PC-9 (cell line): ENCODE data around the gene KIF26B. TPM values are rescaled to one million over a fixed set of nuclear protein-coding genes. Genes with fewer than 3 reads are reported as not detected.

ENCODE experiments used
- BruUV-seq: library from RNA; stranded (reverse); fragments of 400-500 nt; replicated peaks from 2 replicates; lab custom pipeline; 2021; lab: Mats Ljungman, UMichigan
- CTCF ChIA-PET: fragments of 300-600 bp; sonication (Branson Sonifier 250); formaldehyde crosslinking; loops from one replicate; lab custom pipeline; 2022; ENCODE audit warnings: antibody characterized with exemption; lab: Charles Lee
- POLR2A ChIA-PET: fragments of 300-600 bp; sonication (Branson Sonifier 250); formaldehyde crosslinking; loops from one replicate; lab custom pipeline; 2022; ENCODE audit warnings: antibody characterized with exemption; ENCODE audit not compliant: unreplicated experiment; lab: Charles Lee
- DNase-seq, 2 experiments: peaks; one replicate each; pipeline versions ENCODE4 v3.0.0 to v3.0.0-alpha.2; 2015 to 2022; ENCODE audit warnings: mixed read lengths in 1 of 2
- H2AFZ ChIP-seq: fragments of 200-600 bp; sonication (generic); 2 replicates; pipeline ENCODE4 v1.8.1; 2017; ENCODE audit warnings: antibody characterized with exemption
- H3F3A ChIP-seq: fragments of 200-600 bp; sonication (generic); 2 replicates; pipeline ENCODE4 v1.8.1; 2017; ENCODE audit warnings: antibody characterized with exemption, mild to moderate bottlenecking, low read depth; ENCODE audit not compliant: insufficient read depth
- H3K27ac ChIP-seq: fragments of 200-600 bp; sonication (generic); 2 replicates; pipeline ENCODE4 v1.6.1; 2016; ENCODE audit warnings: mixed run types
- H3K27me3 ChIP-seq: fragments of 200-600 bp; sonication (generic); 2 replicates; pipeline ENCODE4 v1.6.1; 2016; ENCODE audit warnings: low read depth, mixed run types; ENCODE audit not compliant: insufficient read depth
- H3K36me3 ChIP-seq: fragments of 200-600 bp; sonication (generic); 2 replicates; pipeline ENCODE4 v1.6.1; 2016; ENCODE audit warnings: low read depth, mixed run types
- H3K4me1 ChIP-seq: fragments of 200-600 bp; sonication (generic); replicated peaks from 2 replicates; pipeline ENCODE4 v1.6.1; 2016; ENCODE audit warnings: mixed run types; ENCODE audit not compliant: insufficient read depth
- H3K4me2 ChIP-seq: fragments of 200-600 bp; sonication (generic); 2 replicates; pipeline ENCODE4 v1.6.1; 2017; ENCODE audit warnings: mixed run types
- H3K4me3 ChIP-seq: fragments of 200-600 bp; sonication (generic); 2 replicates; pipeline ENCODE4 v1.6.1; 2016; ENCODE audit warnings: mixed run types
- H3K79me2 ChIP-seq: fragments of 200-600 bp; sonication (generic); 2 replicates; pipeline ENCODE4 v1.6.1; 2017; ENCODE audit warnings: low read depth, mixed run types
- H3K9me2 ChIP-seq: fragments of 200-600 bp; sonication (generic); 2 replicates; pipeline ENCODE4 v1.8.1; 2017; ENCODE audit warnings: mild to moderate bottlenecking; ENCODE audit not compliant: insufficient read depth
- H3K9me3 ChIP-seq: fragments of 200-600 bp; sonication (generic); 2 replicates; pipeline ENCODE4 v1.8.1; 2016; ENCODE audit warnings: low read depth; ENCODE audit not compliant: insufficient read depth
- H4K20me1 ChIP-seq: fragments of 200-600 bp; sonication (generic); 2 replicates; pipeline ENCODE4 v1.8.1; 2017; ENCODE audit not compliant: insufficient read depth
- CTCF ChIP-seq: fragments of 200-600 bp; sonication (generic); conservative IDR thresholded peaks from 2 replicates; pipeline ENCODE4 v1.6.1; 2017; ENCODE audit warnings: mixed run types, antibody characterized with exemption, mild to moderate bottlenecking, moderate library complexity
- EZH2 ChIP-seq: fragments of 200-600 bp; sonication (generic); IDR thresholded peaks from 2 replicates; pipeline ENCODE4 v1.8.0; 2017; ENCODE audit warnings: antibody characterized with exemption, low read depth
- intact Hi-C: fragments of 100-400 bp; cut with micrococcal nuclease; formaldehyde crosslinking; loops from one replicate; pipeline ENCODE4 v1.10.0; 2022; ENCODE audit not compliant: unreplicated experiment
- total RNA-seq: library from RNA; stranded (reverse); gene quantifications from 2 replicates; pipeline ENCODE4 v1.2.3, GENCODE V29; 2021

KIF26B gene
- total RNA-seq, 1 experiment from 2014 or later: 0.11 TPM

- no peaks in the 10 kb centered on the region for H4K20me1 ChIP-seq
- H3K4me3 ChIP-seq: no peak overlapping the region
- H2AFZ ChIP-seq: no peak overlapping the region
- H3K79me2 ChIP-seq: no peaks in the 10 kb centered on the region
- ChIA-PET CTCF (no interaction called here), POLR2A (no interaction called here)
- H3K27me3 ChIP-seq: peaks cover 85% of the 10 kb centered on the region
- intact Hi-C loops: no loop called here
- H3F3A ChIP-seq: no peaks in the 10 kb centered on the region
- DNase-seq: no peak
- no peaks in the 10 kb centered on the region for H3K36me3 ChIP-seq
- BruUV-seq: no TSS peak
- no peak overlapping the region for H3K4me2 ChIP-seq
- no peak overlapping the region for H3K27ac ChIP-seq
- no peaks in the 10 kb centered on the region for H3K9me2 ChIP-seq
- TF ChIP-seq EZH2 (no peak), CTCF (no peak)
- no peaks in the 10 kb centered on the region for H3K9me3 ChIP-seq
- no peaks in the 10 kb centered on the region for H3K4me1 ChIP-seq
Observed at GRCh38 chr1:245311887-245312536, 157.2 kb downstream of the KIF26B start.

GRCh38 chr1:245313576-245313975, 158.8 kb downstream of the KIF26B start:
- DNase-seq: no peak
- TF ChIP-seq CTCF: no peak
- TF ChIP-seq EZH2: no peak
- Histone ChIP-seq H3K4me2 (no peak overlapping the region), H3K27me3 (peaks cover 86% of the 10 kb centered on the region), H3K9me3 (no peaks in the 10 kb centered on the region), H2AFZ (no peak overlapping the region), H4K20me1 (no peaks in the 10 kb centered on the region; the same call in 1 of the 2 replicates), H3K4me3 (no peak overlapping the region), H3K4me1 (no peaks in the 10 kb centered on the region), H3K27ac (no peak overlapping the region), H3K36me3 (no peaks in the 10 kb centered on the region), H3K9me2 (no peaks in the 10 kb centered on the region), H3K79me2 (no peaks in the 10 kb centered on the region), H3F3A (no peaks in the 10 kb centered on the region)
- CTCF ChIA-PET: no interaction called here
- no TSS peak for BruUV-seq
- intact Hi-C loops: no loop called here
- POLR2A ChIA-PET: no interaction called here

- ChIA-PET CTCF (no interaction called here), POLR2A (no interaction called here)
- no peaks in the 10 kb centered on the region for H3K79me2 ChIP-seq
- peaks cover 87% of the 10 kb centered on the region for H3K27me3 ChIP-seq
- H3K36me3 ChIP-seq: no peaks in the 10 kb centered on the region
- H4K20me1 ChIP-seq: no peaks in the 10 kb centered on the region; the same call in 1 of the 2 replicates
- BruUV-seq: no TSS peak
- TF ChIP-seq CTCF (no peak), EZH2 (no peak)
- no peak overlapping the region for H3K4me3 ChIP-seq
- no peak overlapping the region for H3K4me2 ChIP-seq
- H3K27ac ChIP-seq: no peak overlapping the region
- H2AFZ ChIP-seq: no peak overlapping the region
- no peaks in the 10 kb centered on the region for H3F3A ChIP-seq
- no peaks in the 10 kb centered on the region for H3K9me3 ChIP-seq
- no peaks in the 10 kb centered on the region for H3K4me1 ChIP-seq
- DNase-seq: no peak
- intact Hi-C loops: no loop called here
- no peaks in the 10 kb centered on the region for H3K9me2 ChIP-seq
Observed at GRCh38 chr1:245316784-245317183, 162.0 kb downstream of the KIF26B start.
